SK-MEL-5 (cell line): ENCODE results near the gene NKX2-2. TPM values are rescaled to one million over a fixed set of nuclear protein-coding genes. Genes with fewer than 3 reads are reported as not detected.
"Not testable (repeated sequence)": the region's sequence is repeated elsewhere in the genome, so short reads cannot be mapped to it uniquely, and the experiment has no call there.

Experiments used
- DNase-seq: peaks from one replicate; pipeline ENCODE4 v3.0.0-alpha.2; 2016; ENCODE audit warnings: low read depth, low spot score
- in situ Hi-C: cut with HindIII; loops from 2 replicates; pipeline ENCODE4 v1.10.0; 2016; ENCODE audit warnings: low sequenced_read_pairs, high pct_unique_total_duplicates, low pct_unique_long_range_greater_than_20kb
- total RNA-seq: library from RNA; depleted of rRNA; stranded (reverse); fragments of >200 nt; shearing (Covaris generic); gene quantifications from 2 replicates; pipeline ENCODE4 v1.2.3, GENCODE V29; 2014; rRNA removed

The NKX2-2 gene
- total RNA-seq, 1 experiment from 2014 or later: not detected

DNA sequence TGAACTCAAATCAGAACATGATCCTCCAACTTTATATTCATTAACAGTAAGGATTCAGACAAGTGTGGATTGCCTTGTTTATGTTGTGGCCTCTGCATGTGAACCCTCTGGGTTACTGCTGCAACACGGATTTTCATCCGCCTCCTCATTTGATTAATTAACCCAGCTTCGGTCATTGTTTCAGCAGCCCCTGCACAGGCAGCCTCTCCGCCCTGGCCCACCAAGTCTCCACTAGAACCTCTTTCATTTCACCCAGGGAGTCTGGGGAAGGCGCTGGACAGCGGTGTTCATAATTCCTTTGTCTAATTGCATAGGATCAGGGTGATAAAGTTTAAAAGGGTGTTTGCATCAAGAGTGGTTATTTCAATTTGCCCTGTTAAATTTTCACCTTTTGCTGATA lies 15.7 kb downstream of the NKX2-2 start:
- in situ Hi-C loops: no loop called here
- DNase-seq: no peak

GRCh38 chr20:21496452-21496851 lies 17.4 kb downstream of the NKX2-2 start:
- DNase-seq: no peak
- in situ Hi-C loops: no loop called here

DNA sequence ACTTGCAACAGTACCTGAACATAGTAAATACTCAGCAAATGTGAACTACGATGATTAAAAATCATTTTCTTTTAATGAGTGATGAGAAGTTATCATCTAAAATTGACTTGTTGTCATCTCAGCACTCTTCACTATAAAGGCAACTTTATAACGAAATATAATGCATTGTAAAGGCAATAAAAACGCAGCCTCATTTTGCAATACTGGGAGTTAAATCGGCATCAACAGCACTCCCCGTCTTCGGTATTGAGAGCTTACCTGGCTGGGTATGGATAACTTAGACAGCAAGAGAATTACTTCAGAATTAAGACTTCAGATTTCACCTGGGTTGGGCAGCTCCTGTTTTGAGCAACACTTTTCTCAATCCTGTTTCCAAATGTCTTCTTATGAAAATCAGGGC lies 20.8 kb downstream of the NKX2-2 start:
- in situ Hi-C loops: no loop called here

GRCh38 chr20:21490105-21490504 lies 23.8 kb downstream of the NKX2-2 start:
- DNase-seq: peak; percentile 32
- in situ Hi-C loops: no loop called here

More for the DNA sequence above, 20.8 kb downstream of the NKX2-2 start:
- no peak for DNase-seq

DNA sequence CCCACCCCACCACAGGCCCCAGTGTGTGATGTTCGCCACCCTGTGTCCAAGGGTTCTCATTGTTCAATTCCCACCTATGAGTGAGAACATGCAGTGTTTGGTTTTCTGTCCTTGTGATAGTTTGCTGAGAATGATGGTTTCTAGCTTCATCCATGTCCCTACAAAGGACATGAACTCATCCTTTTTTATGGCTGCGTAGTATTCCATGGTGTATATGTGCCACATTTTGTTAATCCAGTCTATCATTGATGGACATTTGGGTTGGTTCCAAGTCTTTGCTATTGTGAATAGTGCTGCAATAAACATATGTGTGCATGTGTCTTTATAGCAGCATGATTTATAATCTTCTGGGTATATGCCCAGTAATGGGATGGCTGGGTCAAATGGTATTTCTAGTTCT lies 33.7 kb downstream of the NKX2-2 start:
- in situ Hi-C loops, DNase-seq: not testable (repeated sequence)

GRCh38 chr20:21465799-21466198 lies 48.1 kb downstream of the NKX2-2 start:
- in situ Hi-C loops: no loop called here
- DNase-seq: no peak

DNA sequence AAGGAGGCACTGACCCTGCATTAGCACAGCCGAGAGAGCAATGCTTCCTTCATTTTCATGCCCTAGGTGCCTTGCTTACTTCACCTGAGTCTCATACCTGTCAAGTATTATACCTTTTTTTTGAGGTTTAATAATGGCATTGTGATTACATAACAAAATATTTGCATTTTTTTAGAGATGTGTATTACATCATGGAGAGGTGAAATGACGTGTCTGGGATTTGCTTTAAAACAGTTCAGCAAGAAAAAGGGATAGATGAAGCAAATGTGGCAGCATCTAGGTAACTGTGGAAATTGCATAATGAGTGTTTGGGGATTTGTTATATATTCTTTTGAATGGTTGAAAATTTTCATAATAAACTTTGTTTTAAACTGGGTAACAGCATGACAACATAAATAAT lies 48.9 kb downstream of the NKX2-2 start:
- no peak for DNase-seq
- in situ Hi-C loops: no loop called here

Other genes starting within 250 kb of the NKX2-2 start
- gene XRN2, start 210.7 kb downstream of the NKX2-2 start, total RNA-seq: 151 and 160 TPM in 2 replicates
- 1.4 and 1.8 TPM in 2 replicates for gene NKX2-4, start 116.5 kb downstream of the NKX2-2 start, total RNA-seq
- not detected in 2 replicates for gene PAX1, start 191.6 kb upstream of the NKX2-2 start, total RNA-seq